ENCODE data around the gene FCMR. TPM values are rescaled to one million over a fixed set of nuclear protein-coding genes. Genes with fewer than 3 reads are reported as not detected.

FCMR gene
- polyA plus RNA-seq, 3 donors: 1.9 to 3.0 (median 2.2) TPM

GRCh38 chr1:206918076-206918475 is 3.7 kb downstream of the FCMR start:
- Histone ChIP-seq H3K27me3 (ENCODE audit: control insufficient read depth in 2 of 2, insufficient read depth in 2 of 2, low read length in 2 of 2) (peaks cover 0 to 7% of the 10 kb centered on the region in 2 donors), H3K27ac (ENCODE audit: low read depth in 1 of 2, low read length in 2 of 2) (no peak overlapping the region), H3K4me2 (replicated peaks; ENCODE audit: extremely low read depth, low read length, poor library complexity, severe bottlenecking) (no peak overlapping the region), H4K20me1 (ENCODE audit: insufficient read depth, low read length) (no peaks in the 10 kb centered on the region), H3K36me3 (replicated peaks in 1 of 2; ENCODE audit: control insufficient read depth in 1 of 2, insufficient read depth in 2 of 2, low read length in 2 of 2) (no peaks in the 10 kb centered on the region), H3K79me2 (ENCODE audit: insufficient read depth, low read length) (no peaks in the 10 kb centered on the region), H3K4me3 (replicated peaks in 1 of 3; ENCODE audit: low read depth in 2 of 3, low read length in 3 of 3) (no peak overlapping the region), H3K9ac (ENCODE audit: insufficient read depth, low read length, poor library complexity, severe bottlenecking) (no peak overlapping the region), H2AFZ (ENCODE audit: insufficient read depth, low read depth, low read length, poor library complexity, severe bottlenecking) (no peak overlapping the region), H3K4me1 (ENCODE audit: control insufficient read depth in 1 of 2, insufficient read depth in 2 of 2, low read length in 2 of 2) (peaks cover 25% of the 10 kb centered on the region in 2 donors), H3K9me3 (replicated peaks in 1 of 2; ENCODE audit: control insufficient read depth in 1 of 2, insufficient read depth in 1 of 2, low read length in 2 of 2) (no peaks in the 10 kb centered on the region)
- Mint-ChIP-seq H3K9me3 (peaks cover 0 to under 1% (median 0%) of the 10 kb centered on the region in 7 donors), H3K36me3 (peaks cover 0 to 6% of the 10 kb centered on the region in 2 donors), H3K27me3 (ENCODE audit: low read depth in 3 of 3) (peaks cover 4 to 13% (median 13%) of the 10 kb centered on the region in 3 donors), H3K27ac (peak overlapping the region in 1 of 7 donors; percentile 21), H3K4me1 (peaks cover 13% of the 10 kb centered on the region), H3K4me3 (peak overlapping the region in 1 of 2 donors; percentile 14)
- intact Hi-C loops (cut with micrococcal nuclease): loop anchor here (10.0 kb wide), 2 partner anchors 57 to 283 kb away; partner anchors contain the start of genes DYRK3 (in 2 of the 2) and FCAMR (in 1 of the 2)
- TF ChIP-seq, protein P1, sequence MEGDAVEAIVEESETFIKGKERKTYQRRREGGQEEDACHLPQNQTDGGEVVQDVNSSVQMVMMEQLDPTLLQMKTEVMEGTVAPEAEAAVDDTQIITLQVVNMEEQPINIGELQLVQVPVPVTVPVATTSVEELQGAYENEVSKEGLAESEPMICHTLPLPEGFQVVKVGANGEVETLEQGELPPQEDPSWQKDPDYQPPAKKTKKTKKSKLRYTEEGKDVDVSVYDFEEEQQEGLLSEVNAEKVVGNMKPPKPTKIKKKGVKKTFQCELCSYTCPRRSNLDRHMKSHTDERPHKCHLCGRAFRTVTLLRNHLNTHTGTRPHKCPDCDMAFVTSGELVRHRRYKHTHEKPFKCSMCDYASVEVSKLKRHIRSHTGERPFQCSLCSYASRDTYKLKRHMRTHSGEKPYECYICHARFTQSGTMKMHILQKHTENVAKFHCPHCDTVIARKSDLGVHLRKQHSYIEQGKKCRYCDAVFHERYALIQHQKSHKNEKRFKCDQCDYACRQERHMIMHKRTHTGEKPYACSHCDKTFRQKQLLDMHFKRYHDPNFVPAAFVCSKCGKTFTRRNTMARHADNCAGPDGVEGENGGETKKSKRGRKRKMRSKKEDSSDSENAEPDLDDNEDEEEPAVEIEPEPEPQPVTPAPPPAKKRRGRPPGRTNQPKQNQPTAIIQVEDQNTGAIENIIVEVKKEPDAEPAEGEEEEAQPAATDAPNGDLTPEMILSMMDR (IDR thresholded peaks at IDR 0.05): no peak
- DNase-seq: no peak
- 61% methylated on average over 3 of the region's 3 CpGs for WGBS (ENCODE audit: insufficient coverage)

- Mint-ChIP-seq H3K4me3 (no peak overlapping the region), H3K27me3 (ENCODE audit: low read depth in 3 of 3) (peaks cover 7 to 22% (median 14%) of the 10 kb centered on the region in 3 donors), H3K9me3 (peaks cover 0 to 2% (median 0%) of the 10 kb centered on the region in 7 donors), H3K36me3 (peaks cover 0 to 6% of the 10 kb centered on the region in 2 donors), H3K4me1 (peaks cover 17% of the 10 kb centered on the region), H3K27ac (peak overlapping the region in 1 of 7 donors; percentile 11)
- no peak overlapping the region for H3K27ac ChIP-seq (ENCODE audit: low read depth in 1 of 2, low read length in 2 of 2)
- DNase-seq: no peak
- no peaks in the 10 kb centered on the region for H3K79me2 ChIP-seq (ENCODE audit: insufficient read depth, low read length)
- intact Hi-C loops (cut with micrococcal nuclease): loop anchor here (10.0 kb wide), 2 partner anchors 59 to 281 kb away; partner anchors contain the start of genes DYRK3 (in 2 of the 2) and FCAMR (in 1 of the 2)
- TF ChIP-seq, protein P1 (IDR thresholded peaks at IDR 0.05): no peak
- peaks cover 0 to 8% of the 10 kb centered on the region in 2 donors for H3K27me3 ChIP-seq (ENCODE audit: control insufficient read depth in 2 of 2, insufficient read depth in 2 of 2, low read length in 2 of 2)
- WGBS (ENCODE audit: insufficient coverage): 94% methylated on average over 3 of the region's 8 CpGs
- no peak overlapping the region for H3K4me2 ChIP-seq (replicated peaks; ENCODE audit: extremely low read depth, low read length, poor library complexity, severe bottlenecking)
- H2AFZ ChIP-seq (ENCODE audit: insufficient read depth, low read depth, low read length, poor library complexity, severe bottlenecking): no peak overlapping the region
- no peak overlapping the region for H3K4me3 ChIP-seq (replicated peaks in 1 of 3; ENCODE audit: low read depth in 2 of 3, low read length in 3 of 3)
- H4K20me1 ChIP-seq (ENCODE audit: insufficient read depth, low read length): no peaks in the 10 kb centered on the region
- no peaks in the 10 kb centered on the region for H3K9me3 ChIP-seq (replicated peaks in 1 of 2; ENCODE audit: control insufficient read depth in 1 of 2, insufficient read depth in 1 of 2, low read length in 2 of 2)
- H3K36me3 ChIP-seq (replicated peaks in 1 of 2; ENCODE audit: control insufficient read depth in 1 of 2, insufficient read depth in 2 of 2, low read length in 2 of 2): no peaks in the 10 kb centered on the region
- no peak overlapping the region for H3K9ac ChIP-seq (ENCODE audit: insufficient read depth, low read length, poor library complexity, severe bottlenecking)
- peaks cover 6% of the 10 kb centered on the region in 2 donors for H3K4me1 ChIP-seq (ENCODE audit: control insufficient read depth in 1 of 2, insufficient read depth in 2 of 2, low read length in 2 of 2)
Measured at GRCh38 chr1:206916000-206916709, 5.6 kb downstream of the FCMR start.

Measured in CD14-positive monocyte (primary cell).